GM12873 (cell line): ENCODE measurements around the gene FAM186B.

Source experiments
- CTCF ChIP-seq: IDR thresholded peaks from 2 replicates; pipeline ENCODE4 v1.5.1; 2012; ENCODE audit warnings: low read depth, mild to moderate bottlenecking, moderate library complexity, low read length, control low read depth; ENCODE audit not compliant: insufficient read depth; ENCODE audit errors: missing control alignments

Gene FAM186B

DNA sequence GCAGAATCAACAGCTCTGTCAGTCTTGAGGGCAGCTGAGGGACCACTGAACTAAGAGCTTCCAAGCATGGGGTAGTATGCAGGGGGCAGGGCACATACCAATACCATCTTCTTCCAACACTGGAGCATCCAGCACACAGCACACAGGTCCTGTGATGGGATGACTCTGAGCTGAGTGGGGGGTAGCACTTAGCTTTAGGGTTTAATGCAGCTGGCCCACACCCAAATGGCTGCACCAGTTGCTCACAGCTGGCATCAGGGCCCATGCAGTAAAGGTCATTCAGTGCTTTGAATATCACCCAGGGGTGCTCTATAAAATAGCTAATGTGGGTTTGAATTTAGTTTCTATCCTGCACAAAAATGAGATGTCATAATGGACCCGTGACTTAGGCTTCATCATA, 1.7 kb downstream of the FAM186B start:
- TF ChIP-seq CTCF: no peak

GRCh38 chr12:49599961-49600360, 5.5 kb downstream of the FAM186B start:
- no peak for TF ChIP-seq CTCF

- no peak for TF ChIP-seq CTCF
Observed at GRCh38 chr12:49598527-49598926, 6.9 kb downstream of the FAM186B start.

DNA sequence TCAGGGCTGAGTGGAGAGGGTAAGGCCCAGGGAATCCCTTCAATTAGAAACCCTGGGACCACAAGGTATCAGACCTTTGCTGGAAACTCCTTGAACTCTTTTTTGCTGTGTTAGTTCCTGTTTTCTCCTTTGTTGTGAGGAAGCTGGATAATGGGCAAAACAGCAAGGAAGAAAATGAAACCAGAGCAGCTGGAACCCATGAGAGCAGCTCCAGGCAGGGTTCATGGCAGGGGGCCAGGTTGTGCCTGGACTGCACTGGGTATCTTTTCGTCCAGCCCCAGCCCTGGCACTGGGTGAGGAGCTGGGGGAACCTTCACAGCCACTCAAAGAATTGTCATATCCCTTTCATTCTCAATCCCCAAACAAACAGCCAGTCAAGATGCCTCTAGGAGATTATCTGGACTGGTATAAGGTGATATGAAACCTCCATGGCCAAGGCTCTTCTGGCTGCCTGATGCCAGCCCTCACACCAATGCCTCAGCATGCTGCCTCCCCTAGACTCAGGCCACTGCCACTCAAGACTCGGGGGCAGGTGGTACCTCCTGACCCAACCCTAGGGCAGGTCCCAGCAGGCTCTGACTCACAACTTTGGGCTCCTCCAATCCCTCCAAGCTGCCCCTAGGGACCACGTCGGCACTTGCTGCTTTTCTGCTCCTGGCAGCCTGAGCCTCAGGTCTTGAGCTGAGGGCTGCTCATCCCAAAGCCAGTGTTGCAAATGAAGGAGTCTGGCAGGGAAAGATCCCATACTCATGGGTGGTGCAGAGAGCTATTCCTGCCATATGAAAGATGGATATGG, 16.5 kb downstream of the FAM186B start:
- TF ChIP-seq CTCF: no peak

- no peak for TF ChIP-seq CTCF
Observed at GRCh38 chr12:49588281-49588680, 17.2 kb downstream of the FAM186B start.

- no peak for TF ChIP-seq CTCF
Observed at GRCh38 chr12:49587174-49587908, 18.1 kb downstream of the FAM186B start.
